Measurements from ENCODE around the gene SIGLEC7.

- TF ChIP-seq RAD21 (IDR thresholded peaks at IDR 0.05; ENCODE audit: low read depth) (no peak), EP300 (IDR thresholded peaks at IDR 0.05; ENCODE audit: borderline replicate concordance) (no peak), EGR1 (IDR thresholded peaks at IDR 0.05) (no peak), MAX (IDR thresholded peaks at IDR 0.05) (no peak), YY1 (IDR thresholded peaks at IDR 0.05; ENCODE audit: low read depth) (no peak), USF1 (IDR thresholded peaks at IDR 0.05) (no peak)
These were observed 18.7 kb upstream of the SIGLEC7 start for GRCh38 chr19:51123381-51123800.

Measured in Ishikawa (cell line).